ENCODE measurements around the gene PPP1R7. TPM values are rescaled to one million over a fixed set of nuclear protein-coding genes. Genes with fewer than 3 reads are reported as not detected.
"Not testable (repeated sequence)": the region's sequence is repeated elsewhere in the genome, so short reads cannot be mapped to it uniquely, and the experiment has no call there.

Gene PPP1R7
- total RNA-seq, 1 donor from 2014 or later: 60.7 TPM

GRCh38 chr2:241190291-241190981, 40.2 kb downstream of the PPP1R7 start:
- DNase-seq (no peak), ATAC-seq (peak; percentile 4)
- Histone ChIP-seq H3K4me3 (no peak overlapping the region), H3K9me3 (no peaks in the 10 kb centered on the region), H3K27ac (no peak overlapping the region), H3K36me3 (no peaks in the 10 kb centered on the region), H3K4me1 (no peaks in the 10 kb centered on the region), H3K27me3 (no peaks in the 10 kb centered on the region)
- no peak for TF ChIP-seq CTCF (IDR thresholded peaks at IDR 0.05)
- intact Hi-C loops (cut with DNase I): no loop called here

DNA sequence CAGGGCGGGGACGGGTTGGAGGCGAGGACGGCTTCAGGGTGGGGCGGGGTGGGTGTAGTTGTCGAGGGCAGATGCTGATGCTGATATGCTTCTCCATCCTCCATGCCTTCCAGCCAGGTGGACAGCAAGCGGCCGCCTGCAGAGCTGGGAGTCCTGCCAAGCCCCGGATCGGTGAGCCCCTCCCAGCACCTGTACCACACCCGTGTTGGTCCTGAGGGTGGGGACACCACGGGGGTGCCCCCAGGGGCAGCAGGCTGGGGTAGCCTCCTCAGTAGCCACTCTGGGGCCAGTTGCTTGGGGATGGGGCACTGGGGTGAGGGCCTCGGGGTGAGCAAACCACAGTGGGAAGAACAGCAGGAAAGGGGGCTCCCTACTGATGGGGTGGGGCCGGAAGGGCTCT, 40.8 kb downstream of the PPP1R7 start:
- no peaks in the 10 kb centered on the region for H3K9me3 ChIP-seq
- ATAC-seq: no peak
- TF ChIP-seq CTCF (IDR thresholded peaks at IDR 0.05): no peak
- intact Hi-C loops (cut with DNase I): no loop called here
- no peak overlapping the region for H3K4me3 ChIP-seq
- H3K36me3 ChIP-seq: no peaks in the 10 kb centered on the region
- no peak overlapping the region for H3K27ac ChIP-seq
- H3K4me1 ChIP-seq: no peaks in the 10 kb centered on the region
- no peaks in the 10 kb centered on the region for H3K27me3 ChIP-seq
- no peak for DNase-seq

DNA sequence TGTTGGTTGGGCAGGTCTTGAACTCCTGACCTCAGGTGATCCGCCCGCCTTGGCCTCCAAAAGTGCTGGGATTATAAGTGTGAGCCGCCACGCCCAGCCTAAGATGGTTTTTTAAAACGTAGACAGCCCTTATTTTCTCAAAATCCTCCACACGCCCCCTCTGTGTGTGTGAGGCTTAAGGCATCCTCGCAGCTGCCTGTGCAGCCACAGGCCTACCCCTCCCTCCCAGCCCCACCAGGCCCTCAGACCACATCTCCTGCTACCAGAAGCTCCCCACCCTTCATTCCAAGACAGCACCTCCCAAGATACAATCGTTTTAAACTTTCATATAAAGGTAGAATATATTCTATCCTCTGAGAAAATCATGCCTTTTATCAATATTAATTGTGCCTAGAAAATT, 43.0 kb downstream of the PPP1R7 start:
- Histone ChIP-seq H3K4me1 (no peaks in the 10 kb centered on the region), H3K9me3 (no peaks in the 10 kb centered on the region), H3K27ac (no peak overlapping the region), H3K4me3 (no peak overlapping the region), H3K36me3 (no peaks in the 10 kb centered on the region), H3K27me3 (no peaks in the 10 kb centered on the region)
- ATAC-seq (no peak), DNase-seq (no peak)
- TF ChIP-seq CTCF (IDR thresholded peaks at IDR 0.05): no peak
- intact Hi-C loops (cut with DNase I): no loop called here

DNA sequence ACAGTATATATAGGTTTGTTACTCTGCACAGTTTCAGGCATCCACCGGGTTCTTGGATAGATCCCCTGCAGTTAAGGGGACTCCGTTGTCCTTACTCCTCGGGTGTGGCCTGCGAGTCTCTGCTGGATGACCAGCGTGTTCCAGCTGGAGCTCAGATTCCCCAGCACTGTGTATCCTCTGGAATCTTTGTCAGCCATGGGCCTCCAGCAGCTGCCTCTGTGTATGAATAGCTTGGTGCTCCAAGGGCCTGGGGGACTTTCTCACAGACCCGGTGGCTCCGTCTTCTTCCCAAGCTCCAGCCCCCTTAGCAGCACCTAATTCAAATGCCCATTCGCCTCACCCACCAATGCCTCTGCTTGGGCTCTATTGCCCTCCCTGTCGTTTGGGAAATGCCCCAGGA, 44.5 kb downstream of the PPP1R7 start:
- Histone ChIP-seq H3K36me3 (no peaks in the 10 kb centered on the region), H3K27me3 (no peaks in the 10 kb centered on the region), H3K4me3 (no peak overlapping the region), H3K27ac (no peak overlapping the region), H3K4me1 (no peaks in the 10 kb centered on the region), H3K9me3 (no peaks in the 10 kb centered on the region)
- DNase-seq: peak; percentile 46
- no peak for ATAC-seq
- intact Hi-C loops (cut with DNase I): no loop called here
- no peak for TF ChIP-seq CTCF (IDR thresholded peaks at IDR 0.05)

DNA sequence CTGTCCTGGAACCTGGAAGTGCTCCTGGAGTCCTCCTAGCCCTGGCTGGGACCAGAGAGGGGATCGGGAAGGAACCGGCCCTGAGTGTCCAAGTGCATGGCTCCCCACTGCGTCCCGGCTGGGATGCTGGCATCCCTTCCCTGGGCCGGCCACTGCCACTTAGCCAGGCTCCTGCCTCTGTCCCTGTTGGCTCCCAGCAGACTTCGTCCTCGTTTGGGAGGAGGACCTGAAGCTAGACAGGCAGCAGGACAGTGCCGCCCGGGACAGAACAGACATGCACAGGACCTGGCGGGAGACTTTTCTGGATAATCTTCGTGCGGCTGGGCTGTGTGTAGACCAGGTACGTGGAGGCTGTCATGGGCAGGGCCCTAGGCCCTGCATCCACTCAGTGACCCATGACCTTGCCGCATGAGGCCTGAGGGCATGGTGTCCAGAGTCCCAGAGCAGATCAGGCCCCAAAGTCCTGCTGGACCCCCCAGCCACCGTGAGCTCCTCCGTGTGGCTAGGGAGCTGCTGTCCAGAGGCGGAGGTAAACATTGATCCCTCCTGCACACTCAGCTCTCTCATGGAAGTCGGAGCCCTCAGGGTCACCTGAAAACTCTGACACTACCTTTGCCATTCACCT, 45.4 kb downstream of the PPP1R7 start:
- ATAC-seq (no peak), DNase-seq (peak; percentile 44)
- no peaks in the 10 kb centered on the region for H3K4me1 ChIP-seq
- no peak overlapping the region for H3K4me3 ChIP-seq
- no peaks in the 10 kb centered on the region for H3K36me3 ChIP-seq
- H3K27me3 ChIP-seq: no peaks in the 10 kb centered on the region
- no peaks in the 10 kb centered on the region for H3K9me3 ChIP-seq
- intact Hi-C loops (cut with DNase I): no loop called here
- TF ChIP-seq CTCF (IDR thresholded peaks at IDR 0.05): no peak
- no peak overlapping the region for H3K27ac ChIP-seq

DNA sequence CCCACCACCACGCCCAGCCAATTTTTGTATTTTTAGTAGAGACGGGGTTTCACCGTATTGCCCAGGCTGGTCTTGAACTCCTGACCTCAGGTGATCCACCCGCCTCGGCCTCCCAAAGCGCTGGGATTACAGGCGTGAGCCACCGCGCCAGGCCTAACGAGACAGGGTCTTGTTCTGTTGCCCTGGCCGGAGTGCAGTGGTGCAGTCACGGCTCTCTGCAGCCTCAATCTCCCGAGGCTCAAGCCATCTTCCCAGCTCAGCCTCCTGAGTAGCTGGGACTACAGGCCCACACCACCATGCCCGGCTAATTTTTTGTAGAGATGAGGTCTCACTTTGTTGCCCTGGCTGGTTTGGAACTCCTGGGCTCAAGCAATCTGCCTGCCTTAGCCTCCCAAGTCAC, 47.0 kb downstream of the PPP1R7 start:
- H3K4me1 ChIP-seq; ATAC-seq; H3K27ac ChIP-seq; H3K27me3 ChIP-seq; H3K36me3 ChIP-seq; intact Hi-C loops (cut with DNase I); H3K4me3 ChIP-seq; H3K9me3 ChIP-seq; DNase-seq: not testable (repeated sequence)

All from upper lobe of right lung (tissue), 1 donor.